HG03520 (cell line): ENCODE measurements around the gene JAZF1.

Experiments
- ATAC-seq: cut with Tn5 transposase; IDR thresholded peaks from one replicate; pipeline ENCODE4 v1.9.1; 2021; ENCODE audit warnings: mild to moderate bottlenecking, moderate library complexity; ENCODE audit not compliant: unreplicated experiment

The JAZF1 gene

GRCh38 chr7:28078036-28078901 is 102.3 kb downstream of the JAZF1 start:
- peak; percentile 40 for ATAC-seq

GRCh38 chr7:28077616-28078015 is 103.0 kb downstream of the JAZF1 start:
- no peak for ATAC-seq

DNA sequence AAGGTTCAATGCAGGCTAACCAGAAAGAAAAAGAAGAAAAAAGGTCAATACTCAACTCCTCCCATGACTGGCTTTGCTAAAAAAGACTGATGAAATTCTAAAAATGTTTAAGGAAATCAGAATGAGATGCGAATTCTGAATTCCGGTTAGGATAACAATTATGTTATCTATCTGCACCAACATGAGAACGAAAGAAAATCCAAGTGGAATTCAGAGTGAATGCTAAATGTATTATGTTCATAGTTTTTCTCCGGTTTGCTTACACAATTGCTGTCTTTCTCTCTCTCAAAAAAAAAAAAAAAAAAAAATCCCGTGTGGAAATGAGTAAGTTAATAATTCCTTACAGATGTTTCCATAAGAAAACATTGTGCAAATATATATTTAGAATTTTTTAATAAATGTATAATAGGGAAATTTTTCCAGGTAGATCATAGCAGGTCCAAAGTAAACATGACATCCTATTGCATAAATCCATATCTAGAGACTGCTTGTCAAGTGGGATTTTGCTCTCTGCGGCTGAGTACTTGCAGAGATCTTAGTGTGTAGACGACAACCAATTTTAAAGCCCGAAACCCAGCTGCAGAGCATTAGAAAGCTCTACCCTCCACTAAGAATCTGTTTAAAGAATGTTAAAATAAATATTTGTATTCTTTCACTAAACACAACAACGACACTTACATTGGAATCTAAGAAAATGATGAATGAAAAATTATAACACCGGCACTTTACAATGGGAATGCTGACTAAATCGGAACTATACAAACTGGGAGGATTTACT is 104.0 kb downstream of the JAZF1 start:
- no peak for ATAC-seq

GRCh38 chr7:28075674-28076358 is 104.8 kb downstream of the JAZF1 start:
- no peak for ATAC-seq

DNA sequence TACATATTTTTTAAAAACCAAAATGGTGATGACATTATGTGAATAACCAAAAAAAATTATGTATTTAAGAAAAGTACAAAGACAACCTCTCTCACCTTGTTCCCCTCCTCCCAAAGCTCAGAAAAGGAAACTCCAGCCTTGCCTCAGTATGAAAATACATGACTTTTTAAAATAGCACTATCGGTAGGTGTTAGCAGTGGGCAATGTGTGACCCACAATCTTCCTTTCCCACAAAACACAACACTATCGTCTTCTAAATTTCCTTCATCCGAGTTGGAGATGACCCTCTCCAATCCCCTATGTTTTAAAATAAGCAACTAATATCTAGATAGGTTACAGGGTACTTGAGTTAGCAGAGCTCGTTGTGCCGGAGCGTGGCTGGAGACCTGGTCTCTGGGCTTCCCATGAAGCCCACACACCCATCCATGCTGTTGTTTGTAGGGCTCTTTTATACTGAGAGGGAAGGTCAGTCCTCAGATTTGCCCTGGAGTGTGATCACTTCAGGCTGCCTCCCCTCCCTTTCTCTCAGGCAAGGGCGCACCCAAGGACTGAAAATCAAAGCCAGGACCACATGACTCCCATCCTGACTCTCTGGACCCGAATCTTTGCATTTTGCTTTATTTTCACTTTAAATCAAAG is 107.6 kb downstream of the JAZF1 start:
- ATAC-seq = no peak

GRCh38 chr7:28071570-28071969 is 109.0 kb downstream of the JAZF1 start:
- no peak for ATAC-seq

DNA sequence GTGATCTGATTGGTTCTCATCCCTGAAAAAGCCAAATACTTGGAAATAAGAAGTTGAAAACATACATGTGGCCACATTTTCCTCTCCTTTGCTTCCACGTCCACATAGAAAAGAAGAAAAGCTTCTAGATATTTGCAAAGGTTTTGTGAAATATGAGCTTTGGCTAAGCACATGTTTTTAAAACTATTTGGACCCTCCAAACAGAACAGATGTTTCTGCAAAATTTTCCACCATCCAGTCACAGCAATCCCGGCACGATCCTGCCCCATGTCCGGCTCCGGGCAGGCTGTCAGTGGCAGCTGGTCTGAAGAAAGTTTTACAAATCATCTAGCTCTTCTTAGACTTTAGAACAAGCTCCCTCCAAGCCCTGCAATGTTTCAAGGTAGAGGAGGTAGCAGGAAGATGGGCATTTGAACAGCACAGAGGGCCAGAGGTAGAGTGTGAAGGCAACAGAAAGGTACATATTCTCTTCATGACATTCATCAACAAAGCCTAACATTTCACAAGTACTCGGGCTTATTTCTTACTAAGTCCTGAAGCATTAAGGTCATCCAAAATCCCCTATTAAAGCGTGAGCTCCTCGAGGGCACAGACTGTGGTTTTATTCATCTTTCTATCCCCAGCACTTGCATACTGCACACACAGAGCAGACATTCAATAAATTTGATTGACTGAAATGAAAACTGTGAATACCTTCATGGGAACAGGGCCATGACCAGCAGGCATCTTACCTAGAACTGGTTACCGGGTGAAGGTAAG is 110.1 kb downstream of the JAZF1 start:
- ATAC-seq = no peak

DNA sequence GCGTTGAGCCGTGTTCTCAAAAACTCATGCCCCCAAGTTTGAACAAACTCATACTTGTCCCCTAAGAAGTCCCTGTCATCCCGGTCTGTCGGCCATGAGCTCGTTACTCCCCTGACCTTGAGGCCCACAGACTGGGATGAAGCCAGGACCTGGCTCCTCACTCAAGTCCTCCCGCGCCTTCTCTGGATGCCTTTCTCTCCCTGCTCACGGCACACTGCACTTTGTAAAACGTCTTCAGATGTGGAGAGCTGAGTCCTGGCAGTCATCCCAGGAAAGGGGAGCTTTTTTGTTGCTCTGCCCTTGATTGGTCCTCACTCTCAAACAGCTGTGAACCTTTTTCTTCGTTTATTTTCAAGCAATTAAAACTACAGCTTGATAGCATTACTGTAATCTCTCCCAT is 110.8 kb downstream of the JAZF1 start:
- no peak for ATAC-seq

- no peak for ATAC-seq
These were observed 111.2 kb downstream of the JAZF1 start for GRCh38 chr7:28069388-28069787.

- ATAC-seq = no peak
These were observed 111.8 kb downstream of the JAZF1 start for GRCh38 chr7:28068811-28069216.

DNA sequence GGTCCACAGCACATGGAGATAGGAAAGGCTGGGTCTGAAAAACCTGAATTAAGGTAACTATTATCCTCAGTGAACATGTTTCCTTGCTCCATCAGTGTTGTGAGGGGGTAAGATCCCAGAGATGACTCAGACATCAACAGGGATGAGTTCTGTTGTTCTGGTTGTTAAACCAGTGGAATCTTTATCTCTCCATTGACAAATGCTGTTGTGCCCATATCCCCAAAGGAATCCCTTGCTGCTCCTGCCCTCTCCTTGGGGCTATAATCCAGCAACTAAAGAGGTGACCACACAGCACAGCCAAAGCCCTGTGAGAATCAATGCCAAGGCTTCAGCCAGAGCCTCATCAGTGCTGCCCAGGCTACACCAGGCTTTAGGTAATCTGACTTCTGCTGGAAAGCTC is 113.4 kb downstream of the JAZF1 start:
- no peak for ATAC-seq

DNA sequence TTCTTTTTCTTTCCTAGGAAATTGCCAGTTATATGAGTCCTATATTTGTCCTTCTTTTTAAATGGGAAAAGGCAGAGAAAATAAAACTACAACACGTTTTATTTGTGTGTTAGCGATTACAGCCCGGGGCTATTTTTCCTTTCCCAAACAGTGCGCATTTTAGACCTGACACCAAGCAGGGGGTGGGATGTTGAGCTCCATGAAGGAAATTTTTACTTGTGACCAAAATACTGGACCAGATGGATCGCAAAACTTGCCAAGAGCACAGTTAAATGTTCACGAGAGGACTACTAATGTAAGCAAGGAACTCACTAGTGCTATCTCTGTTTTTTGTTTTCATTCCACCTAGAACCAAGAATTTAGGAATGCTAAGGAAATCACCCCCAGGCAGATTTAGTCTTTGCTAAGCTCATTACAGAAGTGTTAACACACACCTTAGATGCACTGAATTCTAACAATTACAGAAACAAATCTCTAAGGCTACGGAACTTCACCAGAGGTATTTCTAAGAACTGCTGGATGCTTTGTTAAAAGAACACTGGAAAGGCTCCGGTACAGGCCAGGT is 114.8 kb downstream of the JAZF1 start:
- no peak for ATAC-seq

DNA sequence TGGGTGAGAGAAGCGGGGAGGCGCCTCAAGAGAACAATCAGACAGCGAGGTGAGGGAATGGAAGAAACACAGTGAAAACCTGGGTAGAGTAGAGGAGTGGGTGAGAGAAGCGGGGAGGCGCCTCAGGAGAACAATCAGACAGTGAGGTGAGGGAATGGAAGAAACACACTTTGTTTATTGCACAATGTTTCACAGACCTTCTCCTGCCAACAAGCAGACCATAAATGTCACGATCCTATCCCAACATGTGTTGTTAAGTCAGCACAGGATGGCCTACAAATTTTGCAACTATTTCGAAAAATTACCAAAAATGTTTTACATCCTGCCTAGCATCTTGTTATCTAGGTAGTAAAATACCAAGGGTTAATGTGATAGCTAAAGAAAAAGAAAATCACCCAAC is 115.3 kb downstream of the JAZF1 start:
- no peak for ATAC-seq

- no peak for ATAC-seq
These were observed 116.2 kb downstream of the JAZF1 start for GRCh38 chr7:28064437-28064836.

- peak; percentile 63 for ATAC-seq
These were observed 118.2 kb downstream of the JAZF1 start for GRCh38 chr7:28062197-28062991.

- peak; percentile 22 for ATAC-seq
These were observed 118.8 kb downstream of the JAZF1 start for GRCh38 chr7:28061824-28062196.

GRCh38 chr7:28060371-28060950 is 120.1 kb downstream of the JAZF1 start:
- no peak for ATAC-seq

DNA sequence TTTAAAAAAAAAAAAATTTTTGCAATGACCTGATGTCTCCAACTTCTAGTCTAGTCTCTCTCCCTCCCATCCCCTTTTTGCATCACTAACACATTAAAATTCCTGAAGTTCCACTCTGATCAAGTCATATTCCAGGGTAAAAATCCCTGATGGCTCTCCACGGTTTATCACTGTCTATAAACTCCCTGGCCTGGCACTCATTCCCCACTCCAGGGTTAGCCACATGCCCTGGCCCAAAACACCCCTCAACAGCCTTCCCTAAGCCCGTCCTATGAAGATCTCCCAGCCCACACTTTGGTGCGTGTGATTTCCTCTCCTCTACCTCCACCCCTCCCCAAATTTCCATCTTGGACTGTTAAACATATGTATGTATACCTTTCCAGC is 125.4 kb downstream of the JAZF1 start:
- no peak for ATAC-seq
